SJCRH30 (cell line): ENCODE measurements around the gene TEX29. TPM values are rescaled to one million over a fixed set of nuclear protein-coding genes. Genes with fewer than 3 reads are reported as not detected.

ENCODE experiments used
- DNase-seq, 2 experiments: peaks; one replicate each; pipeline ENCODE4 v3.0.0-alpha.2; 2015 to 2020
- H3K27ac ChIP-seq: fragments of 250-450 bp; sonication (Bioruptor Pico); 2 replicates; pipeline ENCODE4 v1.5.1; 2020; ENCODE audit warnings: mild to moderate bottlenecking, moderate library complexity
- H3K27me3 ChIP-seq: fragments of 250-450 bp; sonication (Bioruptor Pico); 2 replicates; pipeline ENCODE4 v1.5.1; 2020; ENCODE audit warnings: mild to moderate bottlenecking, moderate library complexity
- H3K36me3 ChIP-seq: fragments of 250-450 bp; sonication (Bioruptor Pico); 2 replicates; pipeline ENCODE4 v1.5.1; 2020; ENCODE audit warnings: mild to moderate bottlenecking, moderate library complexity
- H3K4me1 ChIP-seq: fragments of 250-450 bp; sonication (Bioruptor Pico); 2 replicates; pipeline ENCODE4 v1.5.1; 2020; ENCODE audit warnings: mild to moderate bottlenecking, moderate library complexity
- H3K4me3 ChIP-seq: fragments of 250-450 bp; sonication (Bioruptor Pico); 2 replicates; pipeline ENCODE4 v1.5.1; 2020; ENCODE audit warnings: mild to moderate bottlenecking, moderate library complexity
- H3K9me3 ChIP-seq: fragments of 250-450 bp; sonication (Bioruptor Pico); replicated peaks from 2 replicates; pipeline ENCODE4 v1.5.1; 2020; ENCODE audit warnings: mild to moderate bottlenecking, moderate library complexity
- total RNA-seq: library from RNA; depleted of rRNA; stranded (reverse); fragments of >200 nt; shearing (Covaris generic); gene quantifications from 2 replicates; pipeline ENCODE4 v1.2.3, GENCODE V29; 2014; rRNA removed

The TEX29 gene
- not detected in 2 replicates for total RNA-seq

DNA sequence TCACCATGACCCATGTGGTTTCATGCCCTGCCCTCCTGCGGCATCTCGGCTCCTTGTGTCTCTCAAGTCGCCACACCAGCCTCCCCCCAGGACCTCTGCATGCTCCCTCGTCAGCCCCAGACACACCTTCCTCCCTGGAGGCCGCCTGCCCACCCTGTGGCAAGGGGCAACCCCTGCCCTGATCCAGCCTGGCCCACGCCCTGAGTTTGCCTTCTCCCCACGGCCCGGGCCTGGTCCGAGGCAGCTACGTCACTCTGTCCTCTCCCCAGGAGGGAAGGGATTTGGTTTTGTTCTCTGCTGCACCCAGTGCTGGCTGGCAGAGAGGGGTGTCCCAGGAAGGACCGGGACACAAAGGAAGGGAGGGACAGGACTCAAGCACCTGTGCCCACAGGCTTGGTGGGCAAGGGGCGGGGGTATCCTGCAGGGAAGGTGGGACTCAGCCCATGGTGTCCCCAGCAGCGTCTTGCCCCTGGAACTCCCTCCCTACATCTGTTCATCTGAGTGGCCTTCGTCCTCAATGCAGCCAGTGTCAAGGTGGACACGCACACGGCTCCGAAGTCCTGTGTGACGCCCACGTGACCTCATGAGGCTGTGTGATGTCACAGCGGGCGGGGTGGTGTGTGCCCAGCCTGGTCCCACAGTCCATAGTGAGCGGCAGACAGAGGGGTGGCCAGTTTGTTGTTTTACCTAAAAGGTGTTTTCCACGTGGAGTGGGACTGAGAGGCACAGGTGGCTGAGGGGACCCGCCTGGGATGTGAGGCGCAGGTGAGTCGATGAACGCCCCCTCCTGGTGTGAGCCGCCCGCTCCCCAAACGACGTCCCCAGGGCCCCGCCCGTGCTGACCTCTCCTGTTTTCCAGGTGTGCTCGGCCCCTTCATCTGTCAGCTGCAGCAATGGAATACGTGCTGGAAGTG is at the start of gene TEX29:
Gene TEX29, plus strand, starts transcription at position 645 of the 914 bp plus-strand sequence. Its CDS starts 249 bp downstream, at position 894.
- Histone ChIP-seq H3K4me3 (no peak within 1 kb of the TSS), H3K36me3 (no peaks in the 10 kb centered on the region), H3K27ac (no peak within 1 kb of the TSS), H3K27me3 (no peaks in the 10 kb centered on the region), H3K4me1 (peaks cover 27% of the 10 kb centered on the region), H3K9me3 (no peaks in the 10 kb centered on the region)
- no peak for DNase-seq

DNA sequence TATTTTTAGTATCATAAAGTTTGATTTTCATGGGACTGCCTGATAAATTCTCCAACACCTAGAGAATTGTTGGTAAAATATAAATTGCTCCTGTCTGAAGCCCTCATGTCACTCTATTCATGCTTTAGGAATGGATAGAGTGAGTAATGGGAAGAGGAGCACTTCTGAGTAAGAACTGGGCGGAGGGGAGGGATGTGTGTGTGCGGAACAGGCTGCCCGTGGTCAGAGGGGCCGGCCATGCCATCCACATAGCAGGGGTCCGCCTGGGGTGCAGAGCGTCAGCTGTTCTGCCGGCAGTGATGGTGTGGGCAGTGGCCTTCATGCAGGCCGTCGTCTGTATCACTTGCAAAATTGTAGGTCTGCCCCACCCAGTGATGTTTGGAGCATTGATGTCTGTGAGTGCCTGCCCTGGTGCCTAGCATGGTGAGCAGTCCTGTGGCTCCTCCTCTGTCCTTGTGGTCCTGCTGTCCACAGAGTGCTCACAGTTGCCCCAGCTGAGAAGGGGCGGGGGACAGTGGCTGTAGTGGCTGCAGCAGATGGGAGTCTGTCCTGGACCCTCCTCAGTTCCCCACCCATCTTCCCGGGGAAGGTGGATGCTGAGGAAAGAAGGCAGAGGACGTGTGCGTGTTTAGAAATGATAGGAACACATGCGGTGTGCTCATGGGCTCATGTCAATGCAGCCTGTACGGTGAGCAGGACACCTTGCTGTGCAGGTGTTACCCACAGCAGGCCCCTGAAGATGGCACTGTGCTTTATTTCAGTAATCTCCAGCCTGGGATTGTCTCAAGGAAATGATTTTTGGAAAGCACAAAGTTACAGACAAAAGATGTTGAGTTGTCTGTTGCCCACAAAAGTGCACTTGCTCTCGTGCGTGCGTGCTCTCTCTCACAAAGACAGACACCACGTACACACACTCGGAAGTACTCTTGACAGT is 49.4 kb upstream of the TEX29 start:
- Histone ChIP-seq H3K36me3 (peaks cover 13% of the 10 kb centered on the region), H3K4me1 (peaks cover 4% of the 10 kb centered on the region; the same call in 1 of the 2 replicates), H3K4me3 (no peak overlapping the region), H3K27me3 (no peaks in the 10 kb centered on the region), H3K27ac (no peak overlapping the region), H3K9me3 (no peaks in the 10 kb centered on the region)
- no peak for DNase-seq

DNA sequence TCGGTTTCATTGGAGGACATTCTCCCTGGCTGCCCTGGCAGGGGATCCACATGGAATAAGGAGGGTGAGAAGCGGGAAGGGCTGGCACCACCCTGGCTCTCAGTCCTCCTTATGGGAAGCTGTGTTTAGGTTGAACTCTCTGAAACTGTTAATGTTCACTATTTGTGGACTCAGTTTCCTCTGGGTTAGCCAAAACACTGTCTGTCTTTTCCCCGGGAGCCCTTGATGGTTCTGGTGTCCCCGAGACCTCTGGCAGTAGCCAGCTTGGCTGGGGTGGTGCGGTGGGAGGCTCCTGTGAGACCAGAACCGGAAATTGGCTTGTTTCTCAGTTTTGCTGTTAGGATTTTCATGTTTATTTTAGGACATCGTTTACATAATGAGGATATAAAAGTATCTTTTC is 48.3 kb upstream of the TEX29 start:
- no peaks in the 10 kb centered on the region for H3K9me3 ChIP-seq
- H3K4me1 ChIP-seq, result peaks cover 4% of the 10 kb centered on the region; the same call in 1 of the 2 replicates
- H3K4me3 ChIP-seq, result no peak overlapping the region
- no peaks in the 10 kb centered on the region for H3K27me3 ChIP-seq
- DNase-seq, result no peak
- H3K36me3 ChIP-seq, result peaks cover 10% of the 10 kb centered on the region
- no peak overlapping the region for H3K27ac ChIP-seq

DNA sequence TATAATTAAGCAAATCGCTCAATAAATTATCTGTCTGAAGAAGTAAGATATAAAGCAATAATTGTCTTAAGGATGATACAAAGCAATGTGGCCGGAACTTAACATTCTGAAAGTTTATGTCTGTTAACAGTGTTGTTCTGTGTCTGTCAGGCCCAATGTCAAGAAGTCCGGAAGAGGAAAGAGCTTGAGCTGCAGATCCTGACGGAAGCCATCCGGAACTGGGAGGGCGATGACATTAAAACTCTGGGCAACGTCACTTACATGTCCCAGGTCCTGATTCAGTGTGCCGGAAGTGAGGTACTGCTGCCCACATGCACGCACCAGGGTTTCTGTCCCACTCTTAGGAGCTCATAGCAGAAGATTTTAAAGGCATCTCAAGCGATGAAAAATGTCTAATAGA is 45.1 kb upstream of the TEX29 start:
- DNase-seq, result no peak
- no peak overlapping the region for H3K27ac ChIP-seq
- H3K27me3 ChIP-seq, result no peaks in the 10 kb centered on the region
- no peaks in the 10 kb centered on the region for H3K9me3 ChIP-seq
- H3K36me3 ChIP-seq, result peaks cover 5% of the 10 kb centered on the region; the same call in 1 of the 2 replicates
- H3K4me3 ChIP-seq, result no peak overlapping the region
- no peaks in the 10 kb centered on the region for H3K4me1 ChIP-seq

DNA sequence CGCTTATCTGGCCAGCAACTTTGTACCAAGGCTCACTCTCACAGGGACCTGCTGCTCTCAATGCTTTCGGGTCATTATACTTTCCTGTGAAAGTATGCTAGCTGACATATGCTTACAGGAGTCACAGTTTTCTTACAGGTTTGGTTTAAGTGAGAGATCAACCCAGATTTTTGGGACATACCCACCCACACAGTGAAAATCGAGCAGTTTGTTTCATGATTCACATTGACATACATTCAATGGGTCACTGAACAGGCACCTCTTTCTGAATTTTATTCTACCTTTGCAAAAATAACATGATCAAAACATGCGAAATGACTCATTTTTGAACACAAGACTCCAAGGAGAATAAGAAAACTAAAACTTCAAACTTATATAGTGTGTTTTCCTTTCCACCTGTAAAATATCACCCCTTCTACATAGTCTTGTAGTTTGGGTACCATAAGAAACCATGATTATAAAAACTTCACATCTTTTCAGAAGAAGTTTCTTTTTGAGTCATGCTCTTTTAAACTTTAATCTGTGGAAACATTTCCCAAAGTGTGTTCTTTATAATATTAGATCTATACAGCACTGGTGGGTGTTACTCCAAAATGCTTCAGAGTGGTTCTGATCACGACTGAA is 44.3 kb upstream of the TEX29 start:
- H3K27me3 ChIP-seq, result no peaks in the 10 kb centered on the region
- no peaks in the 10 kb centered on the region for H3K4me1 ChIP-seq
- H3K4me3 ChIP-seq, result no peak overlapping the region
- DNase-seq, result no peak
- no peaks in the 10 kb centered on the region for H3K9me3 ChIP-seq
- peaks cover 2% of the 10 kb centered on the region; the same call in 1 of the 2 replicates for H3K36me3 ChIP-seq
- H3K27ac ChIP-seq, result no peak overlapping the region

DNA sequence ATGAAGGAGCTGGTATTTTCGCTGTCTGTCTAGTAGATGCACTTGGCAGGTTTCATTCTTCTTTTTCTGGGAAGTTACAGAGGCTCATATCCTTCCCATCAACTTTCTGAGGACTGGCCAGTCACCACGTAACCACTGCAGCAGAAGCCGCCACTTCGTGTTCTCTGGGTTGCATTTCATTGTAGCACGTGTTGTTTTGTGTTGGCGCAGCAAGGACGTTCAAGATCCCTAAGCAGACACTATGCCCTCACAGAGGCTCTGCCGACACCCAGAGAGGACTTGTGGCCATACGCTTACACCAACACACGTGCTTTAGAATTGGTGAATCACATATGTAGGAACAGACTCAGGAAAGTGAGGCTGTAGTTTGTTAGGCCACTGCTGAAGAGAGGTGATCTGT is 42.2 kb upstream of the TEX29 start:
- H3K4me1 ChIP-seq, result no peaks in the 10 kb centered on the region
- peaks cover 2% of the 10 kb centered on the region for H3K36me3 ChIP-seq
- no peak overlapping the region for H3K27ac ChIP-seq
- H3K9me3 ChIP-seq, result no peaks in the 10 kb centered on the region
- no peak for DNase-seq
- H3K27me3 ChIP-seq, result no peaks in the 10 kb centered on the region
- H3K4me3 ChIP-seq, result no peak overlapping the region

DNA sequence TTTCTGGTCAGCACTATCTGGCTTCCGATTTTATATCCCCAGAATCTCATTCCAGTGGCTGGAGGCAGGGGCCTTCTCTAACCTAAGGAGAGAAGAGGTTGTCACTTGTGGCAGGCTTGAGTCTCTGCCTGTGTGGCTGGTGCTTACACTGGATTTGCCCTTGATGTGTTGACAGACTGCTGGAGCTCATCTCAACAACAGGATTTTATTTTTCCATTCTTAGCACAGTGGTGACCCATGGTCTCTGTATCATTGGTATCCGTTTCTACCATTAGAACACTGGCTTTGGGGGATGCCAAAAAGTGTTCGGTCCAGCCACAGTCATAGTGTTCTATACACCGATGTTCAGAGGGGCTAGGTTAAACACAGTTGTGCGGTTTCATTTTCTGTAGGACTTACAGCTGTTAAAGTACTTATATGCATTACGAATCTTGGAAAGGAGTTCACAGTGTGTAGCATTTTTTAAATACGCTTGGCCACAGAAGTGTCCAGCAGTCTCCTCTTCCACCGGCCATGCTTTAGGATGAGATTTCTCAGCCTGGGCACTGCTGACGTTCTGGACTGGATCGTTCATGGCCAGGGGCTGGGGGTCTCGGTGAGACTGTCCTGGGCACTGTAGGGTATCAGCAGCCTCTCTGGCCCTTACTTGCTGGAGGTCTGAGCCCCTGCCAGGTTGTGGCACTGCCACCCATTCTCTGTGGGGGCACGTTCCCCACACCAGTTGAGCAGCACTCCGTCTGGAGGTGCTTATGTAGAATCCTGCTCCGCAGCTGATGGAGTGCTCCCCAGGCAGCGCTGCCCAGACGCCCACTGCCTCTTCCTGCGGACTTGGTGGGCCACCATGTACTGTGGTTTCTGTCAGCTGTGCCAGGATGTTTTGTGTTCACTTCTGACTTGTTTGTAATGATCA is 41.4 kb upstream of the TEX29 start:
- Histone ChIP-seq H3K4me1 (no peaks in the 10 kb centered on the region), H3K36me3 (peaks cover 2% of the 10 kb centered on the region), H3K4me3 (no peak overlapping the region), H3K27ac (no peak overlapping the region), H3K27me3 (no peaks in the 10 kb centered on the region), H3K9me3 (no peaks in the 10 kb centered on the region)
- no peak for DNase-seq

DNA sequence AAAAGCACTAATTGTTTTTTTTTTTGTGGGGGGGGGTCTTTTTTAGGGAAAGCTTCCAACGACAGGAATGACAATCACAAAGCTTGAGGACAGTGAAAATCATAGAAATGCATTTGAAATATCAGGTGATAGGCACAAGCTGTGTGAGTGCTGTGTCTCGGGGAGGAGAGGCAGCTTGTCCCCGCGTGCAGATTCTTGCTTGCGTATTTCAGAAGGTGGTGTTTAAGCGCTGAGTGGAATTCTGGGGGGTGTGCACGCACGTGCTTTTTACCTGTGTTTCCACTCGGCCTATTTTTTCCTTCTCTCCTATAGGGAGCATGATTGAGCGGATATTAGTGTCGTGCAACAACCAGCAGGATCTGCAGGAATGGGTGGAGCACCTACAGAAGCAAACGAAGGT is 40.2 kb upstream of the TEX29 start:
- H3K27ac ChIP-seq, result no peak overlapping the region
- no peaks in the 10 kb centered on the region for H3K27me3 ChIP-seq
- H3K9me3 ChIP-seq, result no peaks in the 10 kb centered on the region
- H3K4me3 ChIP-seq, result no peak overlapping the region
- DNase-seq, result no peak
- no peaks in the 10 kb centered on the region; the same call in 1 of the 2 replicates for H3K36me3 ChIP-seq
- H3K4me1 ChIP-seq, result no peaks in the 10 kb centered on the region

DNA sequence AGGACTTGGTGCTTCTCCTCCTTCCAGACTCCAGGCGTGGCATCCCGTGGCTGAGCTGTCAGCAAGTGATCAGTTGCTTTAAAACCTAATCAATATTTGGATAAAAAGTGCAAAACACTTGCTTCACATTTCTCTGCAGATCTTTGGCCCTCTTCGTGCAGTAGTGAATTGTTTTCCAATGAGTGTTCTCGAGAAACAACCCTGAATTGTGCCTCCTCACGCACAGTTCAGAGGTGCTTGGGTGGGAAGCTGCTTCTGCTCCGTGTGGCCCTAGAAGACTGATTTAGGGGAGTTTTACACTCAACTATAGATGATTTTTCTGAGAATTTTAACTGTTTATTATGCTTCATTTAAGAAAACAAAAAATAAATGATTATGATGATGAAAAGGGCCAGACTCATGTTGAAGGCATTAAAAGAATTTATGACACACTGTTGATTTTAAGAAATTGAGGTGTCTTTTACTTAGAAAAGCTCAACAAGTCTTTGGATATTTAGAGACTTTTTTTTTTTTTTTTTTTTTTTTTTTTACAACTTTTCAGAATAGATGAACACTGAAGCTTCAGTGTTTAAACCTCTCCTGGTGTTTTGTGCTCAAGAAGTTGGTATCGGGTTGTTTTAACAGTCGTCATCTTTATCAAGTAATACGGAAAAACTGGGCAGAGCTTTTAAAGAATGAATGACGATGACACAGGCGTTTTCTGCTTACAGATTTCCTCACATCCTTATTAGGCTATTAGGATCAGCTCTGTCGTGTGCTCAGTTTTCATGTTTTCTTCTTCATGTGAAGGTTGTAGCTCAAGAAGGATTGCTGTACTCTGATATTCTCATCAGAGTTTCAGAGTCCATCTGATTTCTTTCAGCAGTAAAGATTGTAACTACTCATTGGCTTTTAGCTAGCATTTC is 39.5 kb upstream of the TEX29 start:
- H3K4me1 ChIP-seq, result no peaks in the 10 kb centered on the region
- no peak overlapping the region for H3K27ac ChIP-seq
- H3K4me3 ChIP-seq, result no peak overlapping the region
- H3K27me3 ChIP-seq, result no peaks in the 10 kb centered on the region
- no peaks in the 10 kb centered on the region for H3K9me3 ChIP-seq
- DNase-seq, result no peak
- no peaks in the 10 kb centered on the region; the same call in 1 of the 2 replicates for H3K36me3 ChIP-seq

DNA sequence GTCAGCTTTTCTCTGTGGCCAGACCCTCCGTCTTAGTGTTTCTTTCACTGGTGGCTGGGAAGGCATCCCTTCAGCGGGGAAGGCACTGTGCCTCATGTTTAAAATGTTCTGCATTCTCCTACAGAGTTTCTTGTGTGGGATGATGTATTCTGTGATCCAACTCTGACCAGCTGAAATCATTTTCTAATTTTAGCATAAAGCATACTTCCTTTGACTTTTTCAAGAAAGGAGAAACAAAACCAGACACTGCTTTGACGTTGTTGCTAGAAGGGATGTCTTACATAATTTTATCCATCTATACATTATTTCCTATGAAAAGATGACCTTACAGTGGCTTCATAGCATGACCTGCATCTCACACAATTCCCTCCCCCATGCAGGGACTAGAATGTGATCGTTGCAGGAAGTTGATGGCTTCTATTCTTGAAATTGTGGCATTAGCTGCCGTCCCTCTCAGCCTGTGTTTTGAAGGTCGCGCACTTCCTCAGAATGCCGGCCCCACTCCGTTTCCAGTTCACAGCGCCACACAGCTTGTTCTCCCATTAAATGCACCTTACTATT is 38.6 kb upstream of the TEX29 start:
- Histone ChIP-seq H3K27me3 (no peaks in the 10 kb centered on the region), H3K9me3 (no peaks in the 10 kb centered on the region), H3K4me1 (no peaks in the 10 kb centered on the region), H3K36me3 (no peaks in the 10 kb centered on the region; the same call in 1 of the 2 replicates), H3K27ac (no peak overlapping the region), H3K4me3 (no peak overlapping the region)
- no peak for DNase-seq

DNA sequence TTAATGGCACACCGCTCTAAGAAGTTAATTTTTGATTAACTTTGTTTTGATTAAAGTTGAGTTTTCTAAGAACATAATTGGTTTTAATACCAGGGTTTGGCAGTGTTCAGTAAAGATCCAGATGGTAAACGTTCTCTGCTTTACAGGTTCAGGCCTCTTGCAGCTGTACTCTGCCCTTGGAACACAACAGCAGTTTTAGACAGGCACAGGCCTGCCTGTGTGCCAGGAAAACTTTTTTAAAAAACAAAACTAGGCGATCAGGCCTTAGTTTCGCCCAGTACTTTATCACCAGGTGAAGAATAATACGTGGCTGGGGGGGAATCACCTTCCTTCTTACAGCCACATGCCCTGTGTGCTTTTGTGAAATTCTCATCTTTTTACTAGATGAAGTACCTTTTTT is 38.0 kb upstream of the TEX29 start:
- no peak overlapping the region for H3K4me3 ChIP-seq
- no peak overlapping the region for H3K27ac ChIP-seq
- H3K36me3 ChIP-seq, result no peaks in the 10 kb centered on the region; the same call in 1 of the 2 replicates
- no peaks in the 10 kb centered on the region for H3K27me3 ChIP-seq
- H3K4me1 ChIP-seq, result peaks cover 3% of the 10 kb centered on the region
- H3K9me3 ChIP-seq, result no peaks in the 10 kb centered on the region
- DNase-seq, result no peak

DNA sequence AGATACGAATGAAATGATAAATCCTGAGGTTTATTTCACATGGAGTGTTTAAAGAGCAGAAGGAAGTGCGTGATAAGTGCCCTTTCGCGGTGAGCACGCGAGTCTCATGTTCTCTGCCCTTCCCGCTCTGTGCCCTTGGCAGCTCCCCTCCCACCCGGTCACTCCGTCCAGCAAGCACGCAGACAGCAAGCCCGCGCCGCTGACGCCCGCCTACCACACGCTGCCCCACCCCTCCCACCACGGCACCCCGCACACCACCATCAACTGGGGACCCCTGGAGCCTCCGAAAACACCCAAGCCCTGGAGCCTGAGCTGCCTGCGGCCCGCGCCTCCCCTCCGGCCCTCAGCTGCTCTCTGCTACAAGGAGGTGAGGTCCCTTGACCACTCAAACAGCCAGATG is 37.4 kb upstream of the TEX29 start:
- no peak overlapping the region for H3K27ac ChIP-seq
- no peaks in the 10 kb centered on the region; the same call in 1 of the 2 replicates for H3K36me3 ChIP-seq
- no peaks in the 10 kb centered on the region for H3K9me3 ChIP-seq

DNA sequence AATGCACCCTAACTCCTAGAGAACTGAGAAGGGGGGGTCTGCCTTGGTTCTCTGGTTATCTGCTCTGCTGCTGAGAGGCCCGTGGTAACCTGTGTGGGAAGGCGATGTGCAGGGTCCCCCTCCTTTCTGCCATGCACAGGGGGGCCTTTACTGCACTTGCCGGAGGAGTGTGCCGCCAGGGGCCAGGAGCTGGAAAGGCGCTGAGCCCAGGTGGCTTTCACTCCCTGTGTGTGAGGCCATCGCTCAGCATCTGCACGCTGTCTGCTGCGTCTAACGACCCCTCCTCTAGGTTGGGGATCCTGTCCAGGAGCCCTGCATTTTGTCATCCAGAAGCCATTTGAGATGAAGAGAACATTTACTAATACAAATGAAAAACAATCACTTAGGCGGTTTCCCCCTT is 37.0 kb upstream of the TEX29 start:
- Histone ChIP-seq H3K9me3 (no peaks in the 10 kb centered on the region), H3K27ac (no peak overlapping the region), H3K4me3 (no peak overlapping the region), H3K36me3 (no peaks in the 10 kb centered on the region; the same call in 1 of the 2 replicates), H3K4me1 (peaks cover 12% of the 10 kb centered on the region), H3K27me3 (no peaks in the 10 kb centered on the region)
- DNase-seq, result no peak

More for the DNA sequence above, 37.4 kb upstream of the TEX29 start:
- DNase-seq, result no peak
- H3K4me3 ChIP-seq, result no peak overlapping the region
- peaks cover 9% of the 10 kb centered on the region for H3K4me1 ChIP-seq
- no peaks in the 10 kb centered on the region for H3K27me3 ChIP-seq
